Parathyroid adenoma (tissue), 2 donors: Measurements from ENCODE around the gene NMBR.

Experiments used
- H2AFZ ChIP-seq: fragments of 300-600 bp; sonication (generic); one replicate; pipeline ENCODE4 v1.7.0; 2017; ENCODE audit warnings: antibody characterized with exemption, mild to moderate bottlenecking
- H3K27ac ChIP-seq: fragments of 300-600 bp; sonication (generic); one replicate; pipeline ENCODE4 v1.7.0; 2017
- H3K27me3 ChIP-seq: fragments of 300-600 bp; sonication (generic); one replicate; pipeline ENCODE4 v1.7.0; 2017; ENCODE audit warnings: low read length; ENCODE audit not compliant: control insufficient read depth, insufficient read depth
- H3K36me3 ChIP-seq: fragments of 300-600 bp; sonication (generic); one replicate; pipeline ENCODE4 v1.7.0; 2017; ENCODE audit warnings: low read length; ENCODE audit not compliant: control insufficient read depth, insufficient read depth
- H3K4me1 ChIP-seq: fragments of 300-600 bp; sonication (generic); one replicate; pipeline ENCODE4 v1.7.0; 2017; ENCODE audit warnings: control low read depth
- H3K4me2 ChIP-seq: fragments of 300-600 bp; sonication (generic); one replicate; pipeline ENCODE4 v1.7.0; 2017; ENCODE audit warnings: low read length
- H3K4me3 ChIP-seq: fragments of 300-600 bp; sonication (generic); one replicate; pipeline ENCODE4 v1.7.0; 2017; ENCODE audit warnings: low read depth, low read length
- H3K79me2 ChIP-seq: fragments of 300-600 bp; sonication (generic); one replicate; pipeline ENCODE4 v1.7.0; 2017; ENCODE audit warnings: control low read depth
- H3K9ac ChIP-seq: fragments of 300-600 bp; sonication (generic); one replicate; pipeline ENCODE4 v1.7.0; 2017; ENCODE audit warnings: mild to moderate bottlenecking
- H3K9me3 ChIP-seq: fragments of 300-600 bp; sonication (generic); one replicate; pipeline ENCODE4 v1.7.0; 2017; ENCODE audit warnings: low read length; ENCODE audit not compliant: control insufficient read depth
- CTCF ChIP-seq: fragments of 300-600 bp; sonication (generic); IDR thresholded peaks from one replicate; pipeline ENCODE4 v1.7.0; 2017; ENCODE audit warnings: antibody characterized with exemption, mild to moderate bottlenecking
- donor health status: primary hyperparathyroidism.

NMBR gene

GRCh38 chr6:142172758-142173157 is 25.8 kb upstream of the NMBR start:
- Histone ChIP-seq H3K9me3 (no peaks in the 10 kb centered on the region), H3K27ac (no peak overlapping the region), H3K9ac (no peak overlapping the region), H3K79me2 (no peaks in the 10 kb centered on the region), H3K4me2 (no peak overlapping the region), H3K36me3 (no peaks in the 10 kb centered on the region), H3K4me1 (no peaks in the 10 kb centered on the region), H3K27me3 (no peaks in the 10 kb centered on the region), H3K4me3 (no peak overlapping the region), H2AFZ (no peak overlapping the region)
- TF ChIP-seq CTCF = no peak

DNA sequence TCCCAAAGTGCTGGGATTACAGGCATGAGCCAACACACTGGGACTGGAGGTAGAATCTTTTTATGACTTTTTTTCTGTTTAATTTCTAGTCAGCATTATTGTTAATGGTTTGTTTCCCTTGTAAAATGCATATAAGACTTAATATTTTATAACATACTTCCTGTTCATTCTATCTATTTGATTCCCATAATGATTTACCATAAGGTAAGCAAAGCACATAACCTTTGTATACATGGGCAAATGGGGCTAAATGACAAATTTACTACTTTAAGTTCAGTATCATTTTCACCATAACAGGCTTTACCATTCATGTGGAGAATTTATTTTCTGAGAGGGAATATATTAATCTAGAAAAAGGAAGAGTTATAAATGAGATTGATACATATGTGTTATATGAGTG is 24.4 kb upstream of the NMBR start:
- Histone ChIP-seq H3K27ac (no peak overlapping the region), H3K4me1 (no peaks in the 10 kb centered on the region), H3K27me3 (no peaks in the 10 kb centered on the region), H3K79me2 (no peaks in the 10 kb centered on the region), H3K4me3 (no peak overlapping the region), H2AFZ (no peak overlapping the region), H3K9me3 (no peaks in the 10 kb centered on the region), H3K36me3 (no peaks in the 10 kb centered on the region), H3K4me2 (no peak overlapping the region), H3K9ac (no peak overlapping the region)
- TF ChIP-seq CTCF = no peak

- no peak overlapping the region for H3K9ac ChIP-seq
- H2AFZ ChIP-seq = no peak overlapping the region
- no peaks in the 10 kb centered on the region for H3K9me3 ChIP-seq
- peaks cover 3% of the 10 kb centered on the region for H3K79me2 ChIP-seq
- H3K4me1 ChIP-seq = no peaks in the 10 kb centered on the region
- H3K4me3 ChIP-seq = no peak overlapping the region
- TF ChIP-seq CTCF = no peak
- H3K27ac ChIP-seq = no peak overlapping the region
- no peak overlapping the region for H3K4me2 ChIP-seq
- H3K36me3 ChIP-seq = no peaks in the 10 kb centered on the region
- no peaks in the 10 kb centered on the region for H3K27me3 ChIP-seq
These were observed 20.6 kb upstream of the NMBR start for GRCh38 chr6:142167486-142167885.

DNA sequence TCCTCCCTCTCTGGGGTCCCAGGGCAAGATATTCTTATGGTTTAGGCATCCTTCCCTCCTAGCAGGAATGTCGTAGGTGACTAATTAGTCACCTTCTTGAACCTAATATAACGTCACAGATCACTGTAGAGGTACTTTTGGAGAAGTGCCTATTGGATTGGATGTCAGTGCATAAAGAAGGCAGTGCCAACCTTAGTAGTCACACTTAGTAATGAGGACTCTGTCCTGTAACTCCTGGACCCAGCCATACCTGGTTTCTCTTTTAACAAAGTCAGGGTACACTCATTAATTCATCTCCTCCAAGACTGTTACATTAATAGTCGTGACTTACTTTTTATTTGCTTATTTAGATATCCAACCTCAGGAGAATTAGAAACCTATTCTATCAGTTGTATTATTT is 20.1 kb upstream of the NMBR start:
- no peaks in the 10 kb centered on the region for H3K36me3 ChIP-seq
- H3K4me3 ChIP-seq = no peak overlapping the region
- no peak overlapping the region for H3K9ac ChIP-seq
- no peak overlapping the region for H2AFZ ChIP-seq
- TF ChIP-seq CTCF = no peak
- H3K79me2 ChIP-seq = peaks cover 6% of the 10 kb centered on the region
- H3K27me3 ChIP-seq = no peaks in the 10 kb centered on the region
- no peaks in the 10 kb centered on the region for H3K9me3 ChIP-seq
- H3K4me1 ChIP-seq = no peaks in the 10 kb centered on the region
- no peak overlapping the region for H3K4me2 ChIP-seq
- no peak overlapping the region for H3K27ac ChIP-seq

DNA sequence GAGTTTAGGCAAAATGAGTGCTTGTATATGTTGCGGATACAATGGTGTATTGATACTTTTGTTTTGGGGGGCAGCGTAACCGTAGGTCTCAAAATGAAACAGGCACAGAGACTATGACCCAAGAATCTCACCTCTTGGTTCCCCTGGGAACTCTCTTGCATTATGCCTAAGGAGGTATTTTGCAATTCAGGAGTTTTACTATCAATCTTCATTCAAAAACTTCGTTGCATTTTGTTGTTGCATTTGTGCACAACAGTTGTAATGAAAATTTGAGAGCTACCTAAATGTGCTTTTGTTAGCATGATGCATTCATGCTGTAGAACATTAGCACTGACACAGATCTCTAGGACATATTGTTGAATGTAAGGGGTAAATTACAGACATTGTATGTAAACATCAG is 18.3 kb upstream of the NMBR start:
- no peaks in the 10 kb centered on the region for H3K27me3 ChIP-seq
- no peak overlapping the region for H3K27ac ChIP-seq
- TF ChIP-seq CTCF = no peak
- no peaks in the 10 kb centered on the region for H3K9me3 ChIP-seq
- H3K4me2 ChIP-seq = no peak overlapping the region
- peaks cover 14% of the 10 kb centered on the region for H3K79me2 ChIP-seq
- no peaks in the 10 kb centered on the region for H3K36me3 ChIP-seq
- no peaks in the 10 kb centered on the region for H3K4me1 ChIP-seq
- no peak overlapping the region for H3K9ac ChIP-seq
- H3K4me3 ChIP-seq = no peak overlapping the region
- no peak overlapping the region for H2AFZ ChIP-seq
